Ishikawa (cell line): ENCODE data around the gene CYP11A1.

ENCODE experiments used
- CEBPB ChIP-seq: IDR thresholded peaks from 2 replicates; pipeline ENCODE4 v1.6.1; 2012
- CREB1 ChIP-seq: IDR thresholded peaks from 2 replicates; pipeline ENCODE4 v1.6.1; 2012; ENCODE audit warnings: low read depth
- EGR1 ChIP-seq: IDR thresholded peaks from 2 replicates; pipeline ENCODE4 v1.6.1; 2012
- EP300 ChIP-seq: IDR thresholded peaks from 2 replicates; pipeline ENCODE4 v1.6.1; 2012; ENCODE audit warnings: borderline replicate concordance
- FOXM1 ChIP-seq: IDR thresholded peaks from 2 replicates; pipeline ENCODE4 v1.6.1; 2012; ENCODE audit warnings: low read depth, borderline replicate concordance
- NFIC ChIP-seq: IDR thresholded peaks from 2 replicates; pipeline ENCODE4 v1.6.1; 2012
- RAD21 ChIP-seq: IDR thresholded peaks from 2 replicates; pipeline ENCODE4 v1.6.1; 2012; ENCODE audit warnings: low read depth
- TAF1 ChIP-seq: IDR thresholded peaks from 2 replicates; pipeline ENCODE4 v1.6.1; 2012; ENCODE audit warnings: low read depth, mild to moderate bottlenecking
- TCF12 ChIP-seq: IDR thresholded peaks from 2 replicates; pipeline ENCODE4 v1.6.1; 2012; ENCODE audit warnings: low read depth
- YY1 ChIP-seq: IDR thresholded peaks from 2 replicates; pipeline ENCODE4 v1.6.1; 2012; ENCODE audit warnings: low read depth
- TF ChIP-seq, protein P1 (sequence below): IDR thresholded peaks from 2 replicates; pipeline ENCODE4 v1.6.1; 2012; ENCODE audit warnings: low read depth, mild to moderate bottlenecking
- TF ChIP-seq, protein P2 (sequence below): IDR thresholded peaks from 2 replicates; pipeline ENCODE4 v1.6.1; 2012
- TF ChIP-seq, protein P3 (sequence below): IDR thresholded peaks from 2 replicates; pipeline ENCODE4 v1.6.1; 2012

DNA sequence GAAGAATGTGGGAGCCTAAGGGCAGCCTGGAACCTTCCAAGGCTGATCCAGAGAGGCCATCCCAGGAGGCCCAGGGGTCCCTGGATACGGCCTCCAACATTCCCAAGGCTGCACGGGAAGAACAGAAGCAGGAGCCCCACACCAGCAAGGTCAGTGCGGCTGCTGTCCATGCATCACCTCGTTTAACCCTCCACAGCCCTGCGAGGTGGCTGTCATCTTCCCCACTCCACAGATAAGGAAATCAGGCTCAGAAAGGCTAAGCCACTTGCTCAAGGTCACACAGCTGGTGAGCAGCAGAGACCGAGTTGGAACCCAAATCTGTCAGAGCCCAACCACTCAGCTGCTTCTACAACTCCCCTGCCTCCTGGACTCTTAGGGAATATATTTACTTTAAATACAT, 44.7 kb upstream of the CYP11A1 start:
- TF ChIP-seq TAF1 (no peak), RAD21 (no peak), CEBPB (no peak), EGR1 (no peak), EP300 (no peak), FOXM1 (no peak), YY1 (no peak), CREB1 (no peak), NFIC (no peak), TCF12 (no peak)
- TF ChIP-seq, protein P1, sequence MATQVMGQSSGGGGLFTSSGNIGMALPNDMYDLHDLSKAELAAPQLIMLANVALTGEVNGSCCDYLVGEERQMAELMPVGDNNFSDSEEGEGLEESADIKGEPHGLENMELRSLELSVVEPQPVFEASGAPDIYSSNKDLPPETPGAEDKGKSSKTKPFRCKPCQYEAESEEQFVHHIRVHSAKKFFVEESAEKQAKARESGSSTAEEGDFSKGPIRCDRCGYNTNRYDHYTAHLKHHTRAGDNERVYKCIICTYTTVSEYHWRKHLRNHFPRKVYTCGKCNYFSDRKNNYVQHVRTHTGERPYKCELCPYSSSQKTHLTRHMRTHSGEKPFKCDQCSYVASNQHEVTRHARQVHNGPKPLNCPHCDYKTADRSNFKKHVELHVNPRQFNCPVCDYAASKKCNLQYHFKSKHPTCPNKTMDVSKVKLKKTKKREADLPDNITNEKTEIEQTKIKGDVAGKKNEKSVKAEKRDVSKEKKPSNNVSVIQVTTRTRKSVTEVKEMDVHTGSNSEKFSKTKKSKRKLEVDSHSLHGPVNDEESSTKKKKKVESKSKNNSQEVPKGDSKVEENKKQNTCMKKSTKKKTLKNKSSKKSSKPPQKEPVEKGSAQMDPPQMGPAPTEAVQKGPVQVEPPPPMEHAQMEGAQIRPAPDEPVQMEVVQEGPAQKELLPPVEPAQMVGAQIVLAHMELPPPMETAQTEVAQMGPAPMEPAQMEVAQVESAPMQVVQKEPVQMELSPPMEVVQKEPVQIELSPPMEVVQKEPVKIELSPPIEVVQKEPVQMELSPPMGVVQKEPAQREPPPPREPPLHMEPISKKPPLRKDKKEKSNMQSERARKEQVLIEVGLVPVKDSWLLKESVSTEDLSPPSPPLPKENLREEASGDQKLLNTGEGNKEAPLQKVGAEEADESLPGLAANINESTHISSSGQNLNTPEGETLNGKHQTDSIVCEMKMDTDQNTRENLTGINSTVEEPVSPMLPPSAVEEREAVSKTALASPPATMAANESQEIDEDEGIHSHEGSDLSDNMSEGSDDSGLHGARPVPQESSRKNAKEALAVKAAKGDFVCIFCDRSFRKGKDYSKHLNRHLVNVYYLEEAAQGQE, result no peak
- TF ChIP-seq, protein P2, sequence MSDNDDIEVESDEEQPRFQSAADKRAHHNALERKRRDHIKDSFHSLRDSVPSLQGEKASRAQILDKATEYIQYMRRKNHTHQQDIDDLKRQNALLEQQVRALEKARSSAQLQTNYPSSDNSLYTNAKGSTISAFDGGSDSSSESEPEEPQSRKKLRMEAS, result no peak
- TF ChIP-seq, protein P3, sequence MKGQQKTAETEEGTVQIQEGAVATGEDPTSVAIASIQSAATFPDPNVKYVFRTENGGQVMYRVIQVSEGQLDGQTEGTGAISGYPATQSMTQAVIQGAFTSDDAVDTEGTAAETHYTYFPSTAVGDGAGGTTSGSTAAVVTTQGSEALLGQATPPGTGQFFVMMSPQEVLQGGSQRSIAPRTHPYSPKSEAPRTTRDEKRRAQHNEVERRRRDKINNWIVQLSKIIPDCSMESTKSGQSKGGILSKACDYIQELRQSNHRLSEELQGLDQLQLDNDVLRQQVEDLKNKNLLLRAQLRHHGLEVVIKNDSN, result no peak
